ENCODE data around the gene COL23A1. TPM values are rescaled to one million over a fixed set of nuclear protein-coding genes. Genes with fewer than 3 reads are reported as not detected.

COL23A1 gene
- polyA plus RNA-seq, 2 of the 4 experiments (the other 2 are of a cell fraction) = not detected

GRCh38 chr5:178572617-178573016 lies 17.6 kb downstream of the COL23A1 start:
- no peak for TF ChIP-seq ATOH8 (CRISPR knock-in tag; IDR thresholded peaks at IDR 0.05; ENCODE audit: low read depth)
- no peak for TF ChIP-seq REST (IDR thresholded peaks at IDR 0.05)
- TF ChIP-seq RCOR1 (IDR thresholded peaks at IDR 0.05; ENCODE audit: low read depth, low read length) = no peak
- TF ChIP-seq BCL3 (IDR thresholded peaks at IDR 0.05) = no peak
- TF ChIP-seq CTCF (IDR thresholded peaks at IDR 0.05) = no peak
- TF ChIP-seq HES2 (IDR thresholded peaks at IDR 0.05) = no peak
- no peak for TF ChIP-seq HOXB13 (CRISPR knock-in tag; IDR thresholded peaks at IDR 0.05; ENCODE audit: low read depth)
- no peak for TF ChIP-seq NPAS2 (CRISPR knock-in tag; IDR thresholded peaks at IDR 0.05; ENCODE audit: borderline replicate concordance)
- TF ChIP-seq NFE2L2 (conservative IDR thresholded peaks at IDR 0.05; ENCODE audit: low read length) = no peak
- no peak for TF ChIP-seq CBX8 (IDR thresholded peaks at IDR 0.05)
- no peak for TF ChIP-seq PHF8 (IDR thresholded peaks at IDR 0.05; ENCODE audit: borderline replicate concordance, low read depth)
- no peak for DNase-seq (ENCODE audit: low read depth in 1 of 2, low spot score in 1 of 2)
- H3K4me1 ChIP-seq = no peaks in the 10 kb centered on the region
- no peak for ATAC-seq
- FAIRE-seq = no peak
- H3K9me3 ChIP-seq = peaks cover 6% of the 10 kb centered on the region; the same call in 1 of the 3 replicates
- H3K4me3 ChIP-seq = no peak overlapping the region
- no peak overlapping the region for H3K27ac ChIP-seq
- WGBS (ENCODE audit: missing lambda C conversion rate) = 21% methylated on average over 4 of the region's 4 CpGs
- H3K4me2 ChIP-seq = no peak overlapping the region
- ChIA-PET CTCF (no interaction called here), POLR2A (no interaction called here)

GRCh38 chr5:178569485-178569884 lies 20.7 kb downstream of the COL23A1 start:
- no peak overlapping the region for H3K27ac ChIP-seq
- 0% methylated on average over 2 of the region's 2 CpGs for WGBS (ENCODE audit: missing lambda C conversion rate)
- no peak overlapping the region for H3K4me3 ChIP-seq
- H3K4me1 ChIP-seq = no peaks in the 10 kb centered on the region
- ChIA-PET POLR2A (no interaction called here), CTCF (no interaction called here)
- FAIRE-seq = no peak
- H3K9me3 ChIP-seq = peaks cover 10% of the 10 kb centered on the region; the same call in 1 of the 3 replicates
- H3K4me2 ChIP-seq = no peak overlapping the region
- DNase-seq (ENCODE audit: low read depth in 1 of 2, low spot score in 1 of 2) = no peak
- ATAC-seq = no peak
- TF ChIP-seq TFCP2L1 (CRISPR knock-in tag; IDR thresholded peaks at IDR 0.05) (no peak), REST (IDR thresholded peaks at IDR 0.05) (no peak), ELK1 (IDR thresholded peaks at IDR 0.05; ENCODE audit: low read depth, low read length) (no peak), POLR2AphosphoS2 (conservative IDR thresholded peaks at IDR 0.05; ENCODE audit: low read length) (no peak), BHLHE40 (IDR thresholded peaks at IDR 0.05; ENCODE audit: low read depth, low read length) (no peak), HOXA7 (CRISPR knock-in tag; IDR thresholded peaks at IDR 0.05) (no peak), ESRRA (IDR thresholded peaks at IDR 0.05; ENCODE audit: borderline replicate concordance, low read length) (no peak), HOXB13 (CRISPR knock-in tag; IDR thresholded peaks at IDR 0.05; ENCODE audit: low read depth) (no peak), ZFP36 (IDR thresholded peaks at IDR 0.05; ENCODE audit: borderline replicate concordance, partially characterized antibody) (no peak), FOSL2 (IDR thresholded peaks at IDR 0.05) (no peak), FOSL2 (CRISPR knock-in tag; IDR thresholded peaks at IDR 0.05) (no peak), NFE2L2 (conservative IDR thresholded peaks at IDR 0.05; ENCODE audit: low read length) (no peak), FOXS1 (CRISPR knock-in tag; IDR thresholded peaks at IDR 0.05) (no peak), CBX8 (IDR thresholded peaks at IDR 0.05) (no peak)

All from A549 (cell line).